SK-N-SH treated with all-trans-retinoic acid at 6 μM for 48 hours (cell line): ENCODE results near the gene BPNT1.
"Not testable (repeated sequence)": the region's sequence is repeated elsewhere in the genome, so short reads cannot be mapped to it uniquely, and the experiment has no call there.

Experiments
- ATAC-seq: fragments of 200-7000 bp; cut with Tn5 transposase; 3 replicates; pipeline ENCODE4 v1.9.1; 2020; ENCODE audit warnings: mild to moderate bottlenecking, moderate library complexity
- ARNTL ChIP-seq: fragments of 450-650 bp; formaldehyde crosslinking; IDR thresholded peaks from 2 replicates; pipeline ENCODE4 v1.5.0; 2020; ENCODE audit warnings: low read depth, mild to moderate bottlenecking, moderate library complexity, borderline replicate concordance
- CSDC2 ChIP-seq: fragments of 250-450 bp; sonication (Bioruptor Pico); IDR thresholded peaks from 2 replicates; pipeline ENCODE4 v1.5.0; 2020; ENCODE audit warnings: mild to moderate bottlenecking, moderate library complexity
- ESRRG ChIP-seq: fragments of 250-450 bp; sonication (Bioruptor Pico); IDR thresholded peaks from 2 replicates; pipeline ENCODE4 v1.6.1; 2021; ENCODE audit warnings: mild to moderate bottlenecking
- GLIS3 ChIP-seq: fragments of 250-450 bp; sonication (Bioruptor Pico); IDR thresholded peaks from 2 replicates; pipeline ENCODE4 v1.5.0; 2020; ENCODE audit warnings: mild to moderate bottlenecking, moderate library complexity
- ISL1 ChIP-seq: fragments of 250-450 bp; sonication (Bioruptor Pico); IDR thresholded peaks from 2 replicates; pipeline ENCODE4 v2.1.2; 2022; ENCODE audit warnings: mild to moderate bottlenecking, moderate library complexity
- PPARA ChIP-seq: fragments of 250-450 bp; sonication (Bioruptor Pico); IDR thresholded peaks from 2 replicates; pipeline ENCODE4 v1.5.0; 2020; ENCODE audit warnings: mild to moderate bottlenecking, borderline replicate concordance
- SNAI2 ChIP-seq: fragments of 250-450 bp; sonication (Bioruptor Pico); IDR thresholded peaks from 2 replicates; pipeline ENCODE4 v1.5.0; 2020; ENCODE audit warnings: mild to moderate bottlenecking, moderate library complexity
- TCF4 ChIP-seq: fragments of 250-450 bp; sonication (Bioruptor Pico); IDR thresholded peaks from 2 replicates; pipeline ENCODE4 v1.8.0; 2021; ENCODE audit warnings: mild to moderate bottlenecking, moderate library complexity, borderline replicate concordance
- TOX ChIP-seq: fragments of 250-450 bp; sonication (Bioruptor Pico); IDR thresholded peaks from 2 replicates; pipeline ENCODE4 v1.8.0; 2021; ENCODE audit warnings: mild to moderate bottlenecking, moderate library complexity, borderline replicate concordance
- ZFP3 ChIP-seq: fragments of 250-450 bp; sonication (Bioruptor Pico); IDR thresholded peaks from 2 replicates; pipeline ENCODE4 v1.5.0; 2020; ENCODE audit warnings: mild to moderate bottlenecking, moderate library complexity
- ZFP30 ChIP-seq: fragments of 450-650 bp; formaldehyde crosslinking; IDR thresholded peaks from 2 replicates; pipeline ENCODE4 v1.5.0; 2022; ENCODE audit warnings: mild to moderate bottlenecking, moderate library complexity
- ZNF70 ChIP-seq: fragments of 450-650 bp; formaldehyde crosslinking; IDR thresholded peaks from 2 replicates; pipeline ENCODE4 v1.5.0; 2020; ENCODE audit warnings: mild to moderate bottlenecking, moderate library complexity
- ZNF8 ChIP-seq: fragments of 450-650 bp; formaldehyde crosslinking; IDR thresholded peaks from 2 replicates; pipeline ENCODE4 v1.5.0; 2020; ENCODE audit warnings: mild to moderate bottlenecking, moderate library complexity
- TF ChIP-seq, protein P1 (sequence below): fragments of 250-450 bp; sonication (Bioruptor Pico); IDR thresholded peaks from 2 replicates; pipeline ENCODE4 v1.5.1; 2020; ENCODE audit warnings: low read depth, mild to moderate bottlenecking, moderate library complexity
- TF ChIP-seq, protein P2 (sequence below): fragments of 250-450 bp; sonication (Bioruptor Pico); IDR thresholded peaks from 2 replicates; pipeline ENCODE4 v1.5.1; 2021; ENCODE audit warnings: mild to moderate bottlenecking, moderate library complexity
- TF ChIP-seq, protein P3 (sequence below): fragments of 250-450 bp; sonication (Bioruptor Pico); IDR thresholded peaks from 2 replicates; pipeline ENCODE4 v1.8.0; 2021; ENCODE audit warnings: low read depth, mild to moderate bottlenecking, moderate library complexity, borderline replicate concordance
- TF ChIP-seq, protein P4 (sequence below): fragments of 250-450 bp; sonication (Bioruptor Pico); IDR thresholded peaks from 2 replicates; pipeline ENCODE4 v1.8.0; 2020; ENCODE audit warnings: mild to moderate bottlenecking, moderate library complexity, borderline replicate concordance
- TF ChIP-seq, protein P5 (sequence below): fragments of 250-450 bp; sonication (Bioruptor Pico); IDR thresholded peaks from 2 replicates; pipeline ENCODE4 v1.5.0; 2020; ENCODE audit warnings: mild to moderate bottlenecking, moderate library complexity

Gene BPNT1

DNA sequence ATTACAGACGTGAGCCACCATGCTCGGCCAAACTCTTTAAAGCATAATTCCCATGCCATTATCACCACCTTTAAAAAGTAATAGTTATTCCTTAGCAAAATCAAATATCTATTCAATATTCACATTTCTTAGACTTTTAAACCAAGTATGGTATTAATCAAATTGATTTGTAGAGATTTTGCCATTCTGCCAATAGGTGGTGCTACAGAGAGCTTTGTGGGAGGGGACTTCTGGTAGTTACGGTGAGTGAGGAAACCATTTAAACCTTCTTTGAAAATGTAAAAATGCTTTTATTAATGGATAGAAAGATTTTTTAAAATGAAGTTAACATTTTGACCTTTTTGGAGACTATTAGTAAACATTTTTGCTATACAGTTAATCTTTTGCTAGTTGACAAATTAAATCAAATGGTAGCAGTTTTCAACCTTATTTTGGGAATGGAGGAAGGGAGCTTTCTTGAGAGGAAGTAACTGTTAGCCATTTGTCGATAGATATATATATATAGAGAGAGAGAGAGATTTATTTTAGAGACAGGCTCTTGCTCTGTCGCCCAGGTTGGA is 23.6 kb upstream of the BPNT1 start:
- TF ChIP-seq ESRRG (CRISPR knock-in tag) (no peak), CSDC2 (no peak)
- peak; percentile 73; the same call in 2 of the 3 replicates for ATAC-seq

DNA sequence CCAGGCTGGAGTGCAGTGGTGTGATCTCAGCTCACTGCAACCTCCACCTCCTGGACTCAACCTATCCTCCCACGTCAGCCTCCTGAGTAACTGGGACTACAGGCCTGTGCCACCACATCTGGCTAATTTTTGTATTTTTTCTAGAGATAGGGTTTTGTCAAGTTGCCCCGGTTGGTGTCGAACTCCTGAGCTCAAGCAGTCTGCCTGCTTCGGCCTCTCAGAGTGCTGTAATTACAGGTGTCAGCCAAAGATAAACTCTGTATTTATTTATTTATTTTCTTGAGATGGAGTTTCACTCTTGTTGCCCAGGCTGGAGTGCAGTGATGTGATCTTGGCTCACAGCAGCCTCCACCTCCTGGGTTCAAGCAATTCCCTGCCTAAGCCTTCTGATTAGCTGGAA is 23.0 kb upstream of the BPNT1 start:
- ATAC-seq, result not testable (repeated sequence)

DNA sequence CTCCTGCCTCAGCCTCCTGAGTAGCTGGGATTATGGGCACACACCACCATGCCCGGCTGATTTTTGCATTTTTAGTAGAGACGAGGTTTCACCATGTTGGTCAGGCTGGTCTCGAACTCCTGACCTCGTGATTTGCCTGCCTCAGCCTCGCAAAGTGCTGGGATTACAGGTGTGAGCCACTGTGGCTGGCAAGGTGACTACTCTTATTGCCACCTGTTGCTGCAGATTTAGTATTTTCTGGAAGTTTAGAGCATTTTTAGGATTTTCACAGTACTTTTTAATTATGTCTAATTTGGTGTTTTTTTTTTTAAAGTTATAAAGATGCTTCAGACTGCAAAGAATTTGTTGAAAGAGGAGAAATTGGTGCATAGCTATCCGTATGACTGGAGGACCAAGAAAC is 20.9 kb upstream of the BPNT1 start:
- ATAC-seq, result not testable (repeated sequence)

DNA sequence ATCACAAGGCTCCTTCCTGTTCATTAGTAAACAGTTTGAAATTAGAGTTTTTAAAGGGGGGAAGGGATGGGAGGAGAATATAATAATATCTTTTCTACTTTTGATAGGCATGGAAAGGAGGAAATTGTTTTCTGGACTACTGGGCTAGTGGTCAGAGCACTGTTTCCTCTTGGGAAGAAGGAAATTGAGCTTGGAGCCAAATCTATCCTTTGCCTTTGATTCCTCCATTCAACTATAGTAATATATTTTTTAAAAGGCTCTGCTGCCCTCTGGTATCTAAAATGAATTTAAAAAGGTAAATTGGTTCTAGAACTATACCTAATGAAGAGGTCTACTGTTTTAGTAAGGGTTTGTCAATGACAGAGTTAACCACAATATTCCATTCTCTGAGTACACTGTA is 10.2 kb upstream of the BPNT1 start:
- no peak for TF ChIP-seq GLIS3
- TF ChIP-seq, protein P1, sequence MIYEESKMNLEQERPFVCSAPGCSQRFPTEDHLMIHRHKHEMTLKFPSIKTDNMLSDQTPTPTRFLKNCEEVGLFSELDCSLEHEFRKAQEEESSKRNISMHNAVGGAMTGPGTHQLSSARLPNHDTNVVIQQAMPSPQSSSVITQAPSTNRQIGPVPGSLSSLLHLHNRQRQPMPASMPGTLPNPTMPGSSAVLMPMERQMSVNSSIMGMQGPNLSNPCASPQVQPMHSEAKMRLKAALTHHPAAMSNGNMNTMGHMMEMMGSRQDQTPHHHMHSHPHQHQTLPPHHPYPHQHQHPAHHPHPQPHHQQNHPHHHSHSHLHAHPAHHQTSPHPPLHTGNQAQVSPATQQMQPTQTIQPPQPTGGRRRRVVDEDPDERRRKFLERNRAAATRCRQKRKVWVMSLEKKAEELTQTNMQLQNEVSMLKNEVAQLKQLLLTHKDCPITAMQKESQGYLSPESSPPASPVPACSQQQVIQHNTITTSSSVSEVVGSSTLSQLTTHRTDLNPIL (CRISPR knock-in tag), result no peak
- no peak for TF ChIP-seq CSDC2
- TF ChIP-seq PPARA (CRISPR knock-in tag), result no peak
- TF ChIP-seq, protein P2, sequence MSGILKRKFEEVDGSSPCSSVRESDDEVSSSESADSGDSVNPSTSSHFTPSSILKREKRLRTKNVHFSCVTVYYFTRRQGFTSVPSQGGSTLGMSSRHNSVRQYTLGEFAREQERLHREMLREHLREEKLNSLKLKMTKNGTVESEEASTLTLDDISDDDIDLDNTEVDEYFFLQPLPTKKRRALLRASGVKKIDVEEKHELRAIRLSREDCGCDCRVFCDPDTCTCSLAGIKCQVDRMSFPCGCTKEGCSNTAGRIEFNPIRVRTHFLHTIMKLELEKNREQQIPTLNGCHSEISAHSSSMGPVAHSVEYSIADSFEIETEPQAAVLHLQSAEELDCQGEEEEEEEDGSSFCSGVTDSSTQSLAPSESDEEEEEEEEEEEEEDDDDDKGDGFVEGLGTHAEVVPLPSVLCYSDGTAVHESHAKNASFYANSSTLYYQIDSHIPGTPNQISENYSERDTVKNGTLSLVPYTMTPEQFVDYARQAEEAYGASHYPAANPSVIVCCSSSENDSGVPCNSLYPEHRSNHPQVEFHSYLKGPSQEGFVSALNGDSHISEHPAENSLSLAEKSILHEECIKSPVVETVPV, result no peak
- TF ChIP-seq ARNTL (CRISPR knock-in tag), result no peak
- TF ChIP-seq, protein P3, sequence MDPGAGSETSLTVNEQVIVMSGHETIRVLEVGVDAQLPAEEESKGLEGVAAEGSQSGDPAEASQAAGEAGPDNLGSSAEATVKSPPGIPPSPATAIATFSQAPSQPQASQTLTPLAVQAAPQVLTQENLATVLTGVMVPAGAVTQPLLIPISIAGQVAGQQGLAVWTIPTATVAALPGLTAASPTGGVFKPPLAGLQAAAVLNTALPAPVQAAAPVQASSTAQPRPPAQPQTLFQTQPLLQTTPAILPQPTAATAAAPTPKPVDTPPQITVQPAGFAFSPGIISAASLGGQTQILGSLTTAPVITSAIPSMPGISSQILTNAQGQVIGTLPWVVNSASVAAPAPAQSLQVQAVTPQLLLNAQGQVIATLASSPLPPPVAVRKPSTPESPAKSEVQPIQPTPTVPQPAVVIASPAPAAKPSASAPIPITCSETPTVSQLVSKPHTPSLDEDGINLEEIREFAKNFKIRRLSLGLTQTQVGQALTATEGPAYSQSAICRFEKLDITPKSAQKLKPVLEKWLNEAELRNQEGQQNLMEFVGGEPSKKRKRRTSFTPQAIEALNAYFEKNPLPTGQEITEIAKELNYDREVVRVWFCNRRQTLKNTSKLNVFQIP (CRISPR knock-in tag), result no peak
- TF ChIP-seq ZNF8 (CRISPR knock-in tag), result no peak
- TF ChIP-seq, protein P4, sequence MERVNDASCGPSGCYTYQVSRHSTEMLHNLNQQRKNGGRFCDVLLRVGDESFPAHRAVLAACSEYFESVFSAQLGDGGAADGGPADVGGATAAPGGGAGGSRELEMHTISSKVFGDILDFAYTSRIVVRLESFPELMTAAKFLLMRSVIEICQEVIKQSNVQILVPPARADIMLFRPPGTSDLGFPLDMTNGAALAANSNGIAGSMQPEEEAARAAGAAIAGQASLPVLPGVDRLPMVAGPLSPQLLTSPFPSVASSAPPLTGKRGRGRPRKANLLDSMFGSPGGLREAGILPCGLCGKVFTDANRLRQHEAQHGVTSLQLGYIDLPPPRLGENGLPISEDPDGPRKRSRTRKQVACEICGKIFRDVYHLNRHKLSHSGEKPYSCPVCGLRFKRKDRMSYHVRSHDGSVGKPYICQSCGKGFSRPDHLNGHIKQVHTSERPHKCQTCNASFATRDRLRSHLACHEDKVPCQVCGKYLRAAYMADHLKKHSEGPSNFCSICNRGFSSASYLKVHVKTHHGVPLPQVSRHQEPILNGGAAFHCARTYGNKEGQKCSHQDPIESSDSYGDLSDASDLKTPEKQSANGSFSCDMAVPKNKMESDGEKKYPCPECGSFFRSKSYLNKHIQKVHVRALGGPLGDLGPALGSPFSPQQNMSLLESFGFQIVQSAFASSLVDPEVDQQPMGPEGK (CRISPR knock-in tag), result no peak
- no peak for TF ChIP-seq TCF4 (CRISPR knock-in tag)
- TF ChIP-seq TOX, result no peak
- TF ChIP-seq, protein P5, sequence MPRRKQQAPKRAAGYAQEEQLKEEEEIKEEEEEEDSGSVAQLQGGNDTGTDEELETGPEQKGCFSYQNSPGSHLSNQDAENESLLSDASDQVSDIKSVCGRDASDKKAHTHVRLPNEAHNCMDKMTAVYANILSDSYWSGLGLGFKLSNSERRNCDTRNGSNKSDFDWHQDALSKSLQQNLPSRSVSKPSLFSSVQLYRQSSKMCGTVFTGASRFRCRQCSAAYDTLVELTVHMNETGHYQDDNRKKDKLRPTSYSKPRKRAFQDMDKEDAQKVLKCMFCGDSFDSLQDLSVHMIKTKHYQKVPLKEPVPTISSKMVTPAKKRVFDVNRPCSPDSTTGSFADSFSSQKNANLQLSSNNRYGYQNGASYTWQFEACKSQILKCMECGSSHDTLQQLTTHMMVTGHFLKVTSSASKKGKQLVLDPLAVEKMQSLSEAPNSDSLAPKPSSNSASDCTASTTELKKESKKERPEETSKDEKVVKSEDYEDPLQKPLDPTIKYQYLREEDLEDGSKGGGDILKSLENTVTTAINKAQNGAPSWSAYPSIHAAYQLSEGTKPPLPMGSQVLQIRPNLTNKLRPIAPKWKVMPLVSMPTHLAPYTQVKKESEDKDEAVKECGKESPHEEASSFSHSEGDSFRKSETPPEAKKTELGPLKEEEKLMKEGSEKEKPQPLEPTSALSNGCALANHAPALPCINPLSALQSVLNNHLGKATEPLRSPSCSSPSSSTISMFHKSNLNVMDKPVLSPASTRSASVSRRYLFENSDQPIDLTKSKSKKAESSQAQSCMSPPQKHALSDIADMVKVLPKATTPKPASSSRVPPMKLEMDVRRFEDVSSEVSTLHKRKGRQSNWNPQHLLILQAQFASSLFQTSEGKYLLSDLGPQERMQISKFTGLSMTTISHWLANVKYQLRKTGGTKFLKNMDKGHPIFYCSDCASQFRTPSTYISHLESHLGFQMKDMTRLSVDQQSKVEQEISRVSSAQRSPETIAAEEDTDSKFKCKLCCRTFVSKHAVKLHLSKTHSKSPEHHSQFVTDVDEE, result no peak
- TF ChIP-seq ZFP3 (CRISPR knock-in tag), result no peak
- no peak for TF ChIP-seq ZNF70 (CRISPR knock-in tag)
- no peak for TF ChIP-seq ZFP30 (CRISPR knock-in tag)
- no peak for TF ChIP-seq SNAI2 (CRISPR knock-in tag)
- no peak for TF ChIP-seq ISL1 (CRISPR knock-in tag)
- no peak for TF ChIP-seq ESRRG (CRISPR knock-in tag)
- no peak for ATAC-seq
